GM23338 (cell line): ENCODE results near the gene DNAJC1. TPM values are rescaled to one million over a fixed set of nuclear protein-coding genes. Genes with fewer than 3 reads are reported as not detected.

Experiments used
- ATAC-seq: fragments of 200-7000 bp; cut with Tn5 transposase; 3 replicates; pipeline ENCODE4 v1.9.1; 2020
- DNase-seq: peaks from one replicate; pipeline ENCODE4 v3.0.0-alpha.2; 2015; ENCODE audit warnings: low spot score
- H2AFZ ChIP-seq: fragments of 200-600 bp; sonication (generic); 2 replicates; pipeline ENCODE4 v1.8.0; 2016; ENCODE audit warnings: antibody characterized with exemption, mild to moderate bottlenecking, moderate library complexity
- H3F3A ChIP-seq: fragments of 200-600 bp; sonication (generic); replicated peaks from 2 replicates; pipeline ENCODE4 v1.8.0; 2017; ENCODE audit warnings: antibody characterized with exemption, mixed run types, low read depth
- H3K27ac ChIP-seq: fragments of 200-600 bp; sonication (generic); 2 replicates; pipeline ENCODE4 v1.6.1; 2016; ENCODE audit warnings: low read depth
- H3K27me3 ChIP-seq: fragments of 200-600 bp; sonication (generic); 2 replicates; pipeline ENCODE4 v1.8.0; 2016; ENCODE audit warnings: mild to moderate bottlenecking, mixed run types, moderate library complexity; ENCODE audit not compliant: insufficient read depth
- H3K36me3 ChIP-seq: fragments of 200-600 bp; sonication (generic); 2 replicates; pipeline ENCODE4 v1.8.0; 2016; ENCODE audit warnings: mild to moderate bottlenecking; ENCODE audit not compliant: insufficient read depth
- H3K4me1 ChIP-seq: fragments of 200-600 bp; sonication (generic); 2 replicates; pipeline ENCODE4 v1.8.0; 2016; ENCODE audit warnings: mild to moderate bottlenecking, moderate library complexity; ENCODE audit not compliant: insufficient read depth
- H3K4me2 ChIP-seq: fragments of 200-600 bp; sonication (generic); 2 replicates; pipeline ENCODE4 v1.7.1; 2017; ENCODE audit warnings: mixed run types
- H3K4me3 ChIP-seq: fragments of 200-600 bp; sonication (generic); 2 replicates; pipeline ENCODE4 v1.6.1; 2016; ENCODE audit warnings: mixed run types
- H3K79me2 ChIP-seq: fragments of 200-600 bp; sonication (generic); replicated peaks from 2 replicates; pipeline ENCODE4 v1.8.0; 2017; ENCODE audit warnings: mild to moderate bottlenecking; ENCODE audit not compliant: insufficient read depth
- H3K9me2 ChIP-seq: fragments of 200-600 bp; sonication (generic); 2 replicates; pipeline ENCODE4 v1.8.0; 2017; ENCODE audit not compliant: insufficient read depth
- H4K20me1 ChIP-seq: fragments of 200-600 bp; sonication (generic); replicated peaks from 2 replicates; pipeline ENCODE4 v1.8.0; 2017; ENCODE audit warnings: mild to moderate bottlenecking; ENCODE audit not compliant: insufficient read depth
- H3K27ac Mint-ChIP-seq: 2 replicates; pipeline ENCODE4 v1.8.0; 2020; ENCODE audit warnings: inconsistent platforms, mild to moderate bottlenecking, moderate library complexity, mixed read lengths
- H3K27me3 Mint-ChIP-seq: 3 replicates; pipeline ENCODE4 v1.8.0; 2022; ENCODE audit warnings: low read depth, mild to moderate bottlenecking, moderate library complexity, mixed read lengths, inconsistent platforms; ENCODE audit not compliant: insufficient read depth, poor library complexity
- H3K36me3 Mint-ChIP-seq: 3 replicates; pipeline ENCODE4 v1.8.0; 2021; ENCODE audit warnings: low read depth, mild to moderate bottlenecking, inconsistent platforms, moderate library complexity, mixed read lengths
- H3K4me1 Mint-ChIP-seq: 3 replicates; pipeline ENCODE4 v1.8.0; 2020; ENCODE audit warnings: mild to moderate bottlenecking, inconsistent platforms, mixed read lengths
- H3K4me3 Mint-ChIP-seq: 3 replicates; pipeline ENCODE4 v1.8.0; 2021; ENCODE audit warnings: moderate library complexity, mild to moderate bottlenecking, inconsistent platforms, mixed read lengths
- H3K9me3 Mint-ChIP-seq: 3 replicates; pipeline ENCODE4 v1.8.0; 2020; ENCODE audit warnings: moderate library complexity, mild to moderate bottlenecking, inconsistent platforms, mixed read lengths
- CREB1 ChIP-seq: fragments of 250-450 bp; sonication (Bioruptor Pico); IDR thresholded peaks from 2 replicates; pipeline ENCODE4 v1.5.0; 2020; ENCODE audit warnings: low read depth, mild to moderate bottlenecking, moderate library complexity
- CTCF ChIP-seq, 2 experiments: fragments of 200-600 bp in 1 of 2; sonication (generic) in 1 of 2; conservative IDR thresholded peaks; 2 replicates each; pipeline versions ENCODE4 v1.5.1 to v1.6.1; 2016 to 2017; ENCODE audit warnings: antibody characterized with exemption in 2 of 2, low read depth in 2 of 2, mild to moderate bottlenecking in 2 of 2, moderate library complexity in 1 of 2
- EZH2 ChIP-seq: fragments of 200-600 bp; sonication (generic); IDR thresholded peaks from one replicate; pipeline ENCODE4 v1.8.0; 2017; ENCODE audit warnings: antibody characterized with exemption, mild to moderate bottlenecking, low read depth; ENCODE audit not compliant: unreplicated experiment
- EZH2phosphoT487 ChIP-seq: fragments of 200-600 bp; sonication (generic); IDR thresholded peaks from one replicate; pipeline ENCODE4 v1.8.1; 2018; ENCODE audit warnings: antibody characterized with exemption; ENCODE audit not compliant: unreplicated experiment
- JUNB ChIP-seq: IDR thresholded peaks from one replicate; pipeline ENCODE4 v1.6.1; 2016; ENCODE audit warnings: antibody characterized with exemption; ENCODE audit not compliant: unreplicated experiment
- NANOG ChIP-seq: IDR thresholded peaks from 2 replicates; pipeline ENCODE4 v1.6.1; 2016; ENCODE audit warnings: antibody characterized with exemption, borderline replicate concordance
- REST ChIP-seq: IDR thresholded peaks from one replicate; pipeline ENCODE4 v1.6.1; 2018; ENCODE audit warnings: antibody characterized with exemption; ENCODE audit not compliant: unreplicated experiment
- ZNF114 ChIP-seq: fragments of 250-450 bp; sonication (Bioruptor Pico); IDR thresholded peaks from 2 replicates; pipeline ENCODE4 v1.5.0; 2020; ENCODE audit warnings: mild to moderate bottlenecking, moderate library complexity
- ZNF331 ChIP-seq: fragments of 250-450 bp; sonication (Bioruptor Pico); IDR thresholded peaks from 2 replicates; pipeline ENCODE4 v1.5.0; 2020; ENCODE audit warnings: low read depth, mild to moderate bottlenecking, moderate library complexity
- polyA plus RNA-seq: library from polyadenylated mRNA; unstranded; fragments of >200 nt; fragmentation: Nextera tagmentation; extraction: Ambion mirVana; gene quantifications from 2 replicates; pipeline ENCODE4 v1.2.1, GENCODE V29; 2016
- total RNA-seq: library from RNA; depleted of rRNA; stranded (reverse); fragments of >200 nt; shearing (Covaris generic); gene quantifications from 2 replicates; pipeline ENCODE4 v1.2.3, GENCODE V29; 2014

Gene DNAJC1
- total and polyA plus RNA-seq, 2 experiments from 2014 or later: 38.6 to 45.3 TPM

GRCh38 chr10:21726601-21727225, 276.8 kb downstream of the DNAJC1 start:
- ATAC-seq (no peak; the same call in 2 of the 3 replicates), DNase-seq (no peak)
- H3K79me2 ChIP-seq: 0 out of 2 replicates have a peak, but pooled peaks cover 5% of the 10 kb centered on the region
- peak overlapping the region; percentile 56; the same call in 1 of the 2 replicates for H3K27ac ChIP-seq
- TF ChIP-seq EZH2 (no peak), CTCF (conservative IDR thresholded peaks at IDR 0.05; ENCODE audit: low read depth in 2 of 2) (no peak), NANOG (no peak), ZNF331 (CRISPR knock-in tag) (no peak), JUNB (no peak), ZNF114 (CRISPR knock-in tag) (no peak), CREB1 (no peak), EZH2phosphoT487 (no peak), REST (no peak)
- H3K36me3 ChIP-seq: no peaks in the 10 kb centered on the region; the same call in 1 of the 2 replicates
- H3K9me2 ChIP-seq: no peaks in the 10 kb centered on the region
- Mint-ChIP-seq H3K27ac (peak overlapping the region; percentile 67), H3K4me1 (peaks cover 46% of the 10 kb centered on the region), H3K4me3 (no peak overlapping the region), H3K27me3 (no peaks in the 10 kb centered on the region), H3K36me3 (peaks cover 23% of the 10 kb centered on the region; the same call in 2 of the 3 replicates), H3K9me3 (no peaks in the 10 kb centered on the region)
- H3K4me1 ChIP-seq: peaks cover 26% of the 10 kb centered on the region
- no peaks in the 10 kb centered on the region for H4K20me1 ChIP-seq
- H3K4me3 ChIP-seq: no peak overlapping the region
- H3K27me3 ChIP-seq: no peaks in the 10 kb centered on the region
- H3F3A ChIP-seq: no peaks in the 10 kb centered on the region
- no peak overlapping the region for H2AFZ ChIP-seq
- H3K4me2 ChIP-seq: no peak overlapping the region
